Testis (tissue), 3 donors: ENCODE data around the gene PLA2G4F. TPM values are rescaled to one million over a fixed set of nuclear protein-coding genes. Genes with fewer than 3 reads are reported as not detected.

Source experiments
- DNase-seq: peaks from one replicate; pipeline ENCODE4 v3.0.0-alpha.2; 2019
- H3K27ac ChIP-seq, 2 donors: fragments of 200-600 bp; sonication (generic); one replicate each; pipeline ENCODE4 v1.5.1; 2019
- H3K27me3 ChIP-seq: fragments of 200-600 bp; sonication (generic); one replicate; pipeline ENCODE4 v1.5.1; 2019
- H3K36me3 ChIP-seq: fragments of 200-600 bp; sonication (generic); one replicate; pipeline ENCODE4 v1.5.1; 2017; ENCODE audit warnings: low read depth; ENCODE audit errors: missing control alignments
- H3K4me1 ChIP-seq: fragments of 200-600 bp; sonication (generic); one replicate; pipeline ENCODE4 v1.5.1; 2019
- H3K4me3 ChIP-seq, 2 donors: fragments of 200-600 bp; sonication (generic); one replicate each; pipeline ENCODE4 v1.5.1; 2017 to 2019
- H3K9me3 ChIP-seq: fragments of 200-600 bp; sonication (generic); one replicate; pipeline ENCODE4 v1.5.1; 2017
- POLR2A ChIP-seq: fragments of 450-650 bp; IDR thresholded peaks from one replicate; pipeline ENCODE4 v1.6.1; 2017; ENCODE audit warnings: antibody characterized with exemption, mild to moderate bottlenecking, moderate library complexity
- WGBS, 2 donors: methylation state at CpG; one replicate each; pipeline ENCODE4 v1.1.5; 2018; 5-methylcytosine and 5-hydroxymethylcytosine counted together
- intact Hi-C: fragments of 100-400 bp; cut with DNase I; formaldehyde crosslinking; loops from one replicate; pipeline ENCODE4 v1.15.1; 2023; ENCODE audit warnings: low total_unique reads
- polyA plus RNA-seq: library from polyadenylated mRNA; stranded (reverse); fragments of 350-450 nt; fragmentation: Illumina TruSeq; extraction: RNeasy Lipid Tissue Mini Kit (QIAGEN cat#74804); gene quantifications from one replicate; pipeline ENCODE4 v1.2.3, GENCODE V29; 2014; ENCODE audit warnings: low read depth, low replicate concordance; ENCODE audit not compliant: insufficient read depth
- total RNA-seq, 2 donors: library from RNA; depleted of rRNA; stranded (reverse); fragments of >200 nt; gene quantifications; one replicate each; pipeline ENCODE4 v1.2.3, GENCODE V29; 2016
- TF ChIP-seq, protein P1 (sequence below), 3 experiments: fragments of 450-650 bp in 2 of 3; fragments of 200-600 bp in 1 of 3; sonication (generic) in 1 of 3; IDR thresholded peaks; one replicate each; pipeline ENCODE4 v1.5.1; 2016 to 2019; ENCODE audit warnings: antibody characterized with exemption in 3 of 3, mild to moderate bottlenecking in 2 of 3, moderate library complexity in 1 of 3

The PLA2G4F gene
- total and polyA plus RNA-seq, 3 donors from 2014 or later, result 0.12 to 0.31 (median 0.15) TPM

DNA sequence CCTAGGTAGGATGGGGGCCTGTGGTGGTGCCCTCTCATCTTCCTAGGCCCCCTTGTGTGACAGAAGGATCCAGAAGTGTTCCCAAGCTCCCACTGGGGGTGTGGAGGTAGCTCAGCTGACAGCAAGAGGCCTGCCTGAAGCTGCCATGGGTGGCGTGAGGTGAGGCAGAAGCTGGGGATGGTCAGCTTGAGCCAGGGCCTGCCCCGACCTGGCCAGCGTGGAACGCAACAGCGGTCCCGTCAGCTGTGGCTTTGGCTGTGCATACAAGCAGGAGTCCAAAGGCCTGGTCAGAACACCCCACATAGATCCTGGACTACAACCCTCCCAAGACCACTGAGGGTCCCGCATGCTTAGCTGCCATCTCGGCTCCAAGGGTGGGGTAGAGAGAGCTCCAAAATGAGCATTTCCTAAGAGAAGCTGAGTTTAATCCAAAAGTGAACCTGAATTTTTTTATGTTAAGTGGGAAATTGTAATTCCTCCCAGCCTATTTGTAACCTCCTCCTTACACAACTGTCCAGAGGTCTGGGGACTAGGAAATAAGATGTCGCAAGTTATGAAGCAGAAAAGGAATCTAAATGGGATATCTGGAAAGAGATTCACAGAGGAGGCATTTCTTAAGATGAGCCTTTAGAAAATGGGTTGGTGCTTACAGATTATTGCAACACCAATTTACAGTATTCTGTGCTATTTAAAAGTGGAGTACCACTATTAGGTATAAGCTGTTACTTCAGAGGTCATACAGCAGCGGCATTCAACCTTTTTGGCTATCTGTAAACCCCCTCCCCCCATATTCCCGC lies 52.1 kb downstream of the PLA2G4F start:
- Histone ChIP-seq H3K27ac (no peak overlapping the region), H3K9me3 (no peaks in the 10 kb centered on the region), H3K4me1 (no peaks in the 10 kb centered on the region), H3K36me3 (no peaks in the 10 kb centered on the region), H3K27me3 (no peaks in the 10 kb centered on the region), H3K4me3 (no peak overlapping the region)
- no peak for DNase-seq
- 88 to 93% methylated on average over 11 of the region's 11 CpGs for WGBS, 2 donors
- no peak for TF ChIP-seq POLR2A
- intact Hi-C loops, result no loop called here

DNA sequence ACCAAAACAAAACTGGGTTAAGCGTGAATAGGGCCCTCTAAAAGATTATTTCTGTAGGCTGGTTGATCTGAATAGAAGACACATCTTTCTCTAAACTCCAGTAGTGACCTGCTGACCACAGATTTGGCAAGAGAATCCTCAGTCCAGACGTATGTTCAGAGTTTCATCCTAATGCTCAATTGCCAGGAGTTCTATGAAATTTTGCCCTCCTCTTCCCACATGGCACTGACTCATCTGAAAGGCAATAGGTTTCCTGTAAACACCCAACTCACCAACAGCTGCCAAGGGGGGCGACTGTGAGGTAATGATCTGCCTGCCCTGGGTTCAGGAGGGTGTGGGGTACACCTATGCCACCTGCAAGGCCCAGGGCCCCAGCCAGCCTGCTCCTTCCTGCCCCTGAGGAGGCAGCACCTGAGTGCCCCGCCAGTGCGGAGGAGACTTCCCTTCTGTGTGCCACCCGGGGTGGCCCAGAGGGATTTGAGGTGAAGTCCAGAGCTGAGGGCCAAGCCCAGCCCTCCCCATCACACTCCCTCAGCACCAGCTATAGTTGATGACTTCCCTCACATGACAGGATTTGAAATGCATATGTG lies 53.7 kb downstream of the PLA2G4F start:
- DNase-seq, result no peak
- intact Hi-C loops, result no loop called here

DNA sequence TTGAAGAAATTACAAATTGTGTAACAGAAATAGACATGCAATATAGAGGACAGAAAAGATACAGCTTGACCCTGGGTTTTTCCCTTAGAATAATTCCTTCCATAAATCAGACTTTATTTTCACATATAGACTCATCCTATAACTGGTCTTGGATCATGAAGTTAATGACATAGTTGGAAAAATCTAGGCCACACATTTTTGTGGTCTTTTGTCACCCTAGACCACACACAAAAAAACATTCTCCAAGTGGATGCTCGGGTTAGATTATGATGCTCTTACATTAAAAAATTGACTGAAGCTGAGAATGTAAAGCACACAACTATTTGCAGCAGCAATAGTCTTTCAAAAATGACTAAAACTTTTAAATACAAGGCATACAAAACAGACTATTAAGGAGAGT lies 54.6 kb downstream of the PLA2G4F start:
- intact Hi-C loops, result no loop called here
- Histone ChIP-seq H3K4me1 (no peaks in the 10 kb centered on the region), H3K4me3 (no peak overlapping the region), H3K36me3 (no peaks in the 10 kb centered on the region), H3K27ac (no peak overlapping the region), H3K9me3 (no peaks in the 10 kb centered on the region), H3K27me3 (no peaks in the 10 kb centered on the region)
- TF ChIP-seq, protein P1, sequence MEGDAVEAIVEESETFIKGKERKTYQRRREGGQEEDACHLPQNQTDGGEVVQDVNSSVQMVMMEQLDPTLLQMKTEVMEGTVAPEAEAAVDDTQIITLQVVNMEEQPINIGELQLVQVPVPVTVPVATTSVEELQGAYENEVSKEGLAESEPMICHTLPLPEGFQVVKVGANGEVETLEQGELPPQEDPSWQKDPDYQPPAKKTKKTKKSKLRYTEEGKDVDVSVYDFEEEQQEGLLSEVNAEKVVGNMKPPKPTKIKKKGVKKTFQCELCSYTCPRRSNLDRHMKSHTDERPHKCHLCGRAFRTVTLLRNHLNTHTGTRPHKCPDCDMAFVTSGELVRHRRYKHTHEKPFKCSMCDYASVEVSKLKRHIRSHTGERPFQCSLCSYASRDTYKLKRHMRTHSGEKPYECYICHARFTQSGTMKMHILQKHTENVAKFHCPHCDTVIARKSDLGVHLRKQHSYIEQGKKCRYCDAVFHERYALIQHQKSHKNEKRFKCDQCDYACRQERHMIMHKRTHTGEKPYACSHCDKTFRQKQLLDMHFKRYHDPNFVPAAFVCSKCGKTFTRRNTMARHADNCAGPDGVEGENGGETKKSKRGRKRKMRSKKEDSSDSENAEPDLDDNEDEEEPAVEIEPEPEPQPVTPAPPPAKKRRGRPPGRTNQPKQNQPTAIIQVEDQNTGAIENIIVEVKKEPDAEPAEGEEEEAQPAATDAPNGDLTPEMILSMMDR (IDR thresholded peaks at IDR 0.05), result no peak
- TF ChIP-seq POLR2A, result no peak
- 88 to 92% methylated on average over 1 of the region's 1 CpG for WGBS, 2 donors
- no peak for DNase-seq

More for the DNA sequence above, 53.7 kb downstream of the PLA2G4F start:
- Histone ChIP-seq H3K27ac (no peak overlapping the region), H3K36me3 (no peaks in the 10 kb centered on the region), H3K9me3 (no peaks in the 10 kb centered on the region), H3K4me3 (no peak overlapping the region), H3K4me1 (no peaks in the 10 kb centered on the region), H3K27me3 (no peaks in the 10 kb centered on the region)
- TF ChIP-seq POLR2A, result no peak
- TF ChIP-seq, protein P1 (IDR thresholded peaks at IDR 0.05), result no peak
- WGBS, 2 donors, result 79 to 82% methylated on average over 5 to 6 of the region's 6 CpGs

DNA sequence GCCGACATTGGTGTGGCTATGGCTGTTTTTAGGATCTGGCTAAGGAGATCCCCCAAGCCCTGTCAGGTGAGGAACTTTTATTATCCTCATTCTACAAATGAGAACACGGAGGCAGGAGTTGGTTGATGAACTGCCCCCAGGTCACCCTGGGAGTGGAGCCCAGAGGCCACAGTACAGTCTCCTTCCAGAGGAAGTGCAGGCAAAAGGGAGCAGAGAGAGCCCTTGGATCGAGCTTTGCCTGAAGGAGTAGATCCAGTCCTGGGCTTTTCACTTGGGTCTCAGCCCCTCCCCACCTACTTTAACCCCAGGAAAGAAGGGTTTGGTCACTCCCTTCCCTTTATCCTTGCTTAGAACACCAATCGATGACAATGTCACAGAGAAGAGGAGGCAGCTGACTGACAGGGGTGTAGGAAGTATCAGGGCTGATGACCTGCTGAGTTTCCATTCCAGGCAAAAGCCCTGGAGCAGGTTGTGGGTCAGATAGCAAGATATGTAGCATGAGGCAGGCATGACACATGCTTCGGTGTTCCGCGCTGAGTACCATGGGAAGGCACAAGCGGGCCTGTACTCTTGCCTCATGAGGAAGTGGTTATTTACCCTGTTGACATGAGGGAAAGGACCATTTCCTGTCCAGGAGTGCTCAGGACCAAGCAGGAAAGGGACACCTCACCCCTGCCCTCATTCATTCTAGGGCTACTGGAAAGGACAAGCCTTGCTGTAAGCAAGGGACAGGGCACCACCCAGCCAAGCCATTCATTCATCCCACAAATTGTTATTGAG lies 56.2 kb downstream of the PLA2G4F start:
- TF ChIP-seq POLR2A, result no peak
- Histone ChIP-seq H3K27me3 (no peaks in the 10 kb centered on the region), H3K9me3 (no peaks in the 10 kb centered on the region), H3K4me1 (no peaks in the 10 kb centered on the region), H3K27ac (no peak overlapping the region), H3K4me3 (no peak overlapping the region), H3K36me3 (no peaks in the 10 kb centered on the region)
- WGBS, 2 donors, result 87 to 93% methylated on average over 8 of the region's 8 CpGs
- intact Hi-C loops, result no loop called here
- DNase-seq, result no peak

DNA sequence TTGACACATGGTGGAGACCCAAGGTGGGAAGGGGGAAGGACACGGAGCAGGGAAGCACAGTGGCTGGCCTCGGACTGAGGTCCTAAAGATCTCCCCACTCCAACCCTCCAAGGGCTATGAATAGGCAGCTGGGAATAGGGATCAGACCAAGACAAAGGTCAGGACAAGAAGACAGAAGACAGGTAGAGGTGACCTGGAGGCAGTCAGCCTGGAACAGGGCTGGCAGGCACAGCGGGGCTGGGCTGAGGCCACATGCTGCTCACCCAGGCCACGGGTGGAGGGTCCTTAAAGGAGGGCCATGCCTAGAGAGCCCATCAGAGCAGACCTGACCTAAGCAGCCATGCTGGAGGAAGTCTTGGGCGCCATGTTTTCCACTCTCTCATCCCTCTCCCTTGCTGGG lies 59.4 kb downstream of the PLA2G4F start:
- Histone ChIP-seq H3K27me3 (no peaks in the 10 kb centered on the region), H3K4me1 (peaks cover 13% of the 10 kb centered on the region), H3K4me3 (no peak overlapping the region), H3K36me3 (no peaks in the 10 kb centered on the region), H3K27ac (no peak overlapping the region), H3K9me3 (no peaks in the 10 kb centered on the region)
- no peak for DNase-seq
- TF ChIP-seq, protein P1 (IDR thresholded peaks at IDR 0.05), result no peak
- no peak for TF ChIP-seq POLR2A
- 91 to 97% methylated on average over 5 of the region's 5 CpGs for WGBS, 2 donors
- intact Hi-C loops, result no loop called here
